HT1080 (cell line): ENCODE measurements around the gene FOXK1. TPM values are rescaled to one million over a fixed set of nuclear protein-coding genes. Genes with fewer than 3 reads are reported as not detected.

Experiments
- DNase-seq: peaks from one replicate; pipeline ENCODE4 v3.0.0-alpha.2; 2015; ENCODE audit warnings: low read depth
- total RNA-seq: library from RNA; depleted of rRNA; stranded (reverse); fragments of >200 nt; shearing (Covaris generic); gene quantifications from 2 replicates; pipeline ENCODE4 v1.2.3, GENCODE V29; 2014

FOXK1 gene
- total RNA-seq, 1 experiment from 2014 or later, result 17.9 TPM

GRCh38 chr7:4694305-4694704 is 12.2 kb downstream of the FOXK1 start:
- no peak for DNase-seq

- no peak for DNase-seq
Observed at GRCh38 chr7:4698707-4699275, 16.7 kb downstream of the FOXK1 start.

- no peak for DNase-seq
Observed at GRCh38 chr7:4699841-4700240, 17.7 kb downstream of the FOXK1 start.

GRCh38 chr7:4700577-4701235 is 18.6 kb downstream of the FOXK1 start:
- peak; percentile 75 for DNase-seq

GRCh38 chr7:4702961-4703512 is 20.9 kb downstream of the FOXK1 start:
- no peak for DNase-seq

GRCh38 chr7:4703532-4703931 is 21.4 kb downstream of the FOXK1 start:
- DNase-seq, result no peak

GRCh38 chr7:4706384-4707216 is 24.5 kb downstream of the FOXK1 start:
- DNase-seq, result no peak

GRCh38 chr7:4707217-4707741 is 25.2 kb downstream of the FOXK1 start:
- no peak for DNase-seq

GRCh38 chr7:4707980-4708411 is 25.9 kb downstream of the FOXK1 start:
- DNase-seq, result no peak

GRCh38 chr7:4709187-4709586 is 27.1 kb downstream of the FOXK1 start:
- DNase-seq, result no peak

GRCh38 chr7:4711093-4711492 is 29.0 kb downstream of the FOXK1 start:
- DNase-seq, result no peak

- no peak for DNase-seq
Observed at GRCh38 chr7:4711634-4712033, 29.5 kb downstream of the FOXK1 start.

GRCh38 chr7:4712281-4713182 is 30.4 kb downstream of the FOXK1 start:
- no peak for DNase-seq

- DNase-seq, result no peak
Observed at GRCh38 chr7:4713183-4713784, 31.2 kb downstream of the FOXK1 start.

GRCh38 chr7:4714161-4714700 is 32.1 kb downstream of the FOXK1 start:
- no peak for DNase-seq

- DNase-seq, result no peak
Observed at GRCh38 chr7:4714767-4715409, 32.8 kb downstream of the FOXK1 start.

- DNase-seq, result no peak
Observed at GRCh38 chr7:4715410-4715776, 33.3 kb downstream of the FOXK1 start.

GRCh38 chr7:4716946-4717795 is 35.1 kb downstream of the FOXK1 start:
- no peak for DNase-seq

- no peak for DNase-seq
Observed at GRCh38 chr7:4718075-4718474, 36.0 kb downstream of the FOXK1 start.
